HEK293T (cell line): ENCODE results near the gene OSTC.

Experiments used
- CTCF ChIA-PET: fragments of 350-600 bp; formaldehyde crosslinking; extraction: SDS; loops from one replicate; lab custom pipeline; 2021; ENCODE audit warnings: antibody characterized with exemption, inconsistent platforms; lab: Yijun Ruan, JAX
- POLR2A ChIA-PET: fragments of 350-600 bp; formaldehyde crosslinking; extraction: SDS; loops from one replicate; lab custom pipeline; 2020; ENCODE audit warnings: antibody characterized with exemption, inconsistent platforms; lab: Yijun Ruan, JAX
- DNase-seq: peaks from one replicate; pipeline ENCODE4 v3.0.0; 2012; ENCODE audit warnings: mixed read lengths; ENCODE audit errors: extremely low spot score
- ARNT ChIP-seq: fragments of 450-650 bp; IDR thresholded peaks from 2 replicates; pipeline ENCODE4 v1.6.1; 2017; ENCODE audit warnings: mild to moderate bottlenecking
- BHLHE40 ChIP-seq: fragments of 450-650 bp; IDR thresholded peaks from 2 replicates; pipeline ENCODE4 v1.6.1; 2016; ENCODE audit warnings: mild to moderate bottlenecking, moderate library complexity, borderline replicate concordance
- CTBP1 ChIP-seq: fragments of 450-650 bp; IDR thresholded peaks from 2 replicates; pipeline ENCODE4 v1.6.1; 2016; ENCODE audit warnings: borderline replicate concordance
- ELF4 ChIP-seq: fragments of 450-650 bp; IDR thresholded peaks from 2 replicates; pipeline ENCODE4 v1.6.1; 2017; ENCODE audit warnings: antibody characterized with exemption
- FOXA1 ChIP-seq: fragments of 450-650 bp; IDR thresholded peaks from 2 replicates; pipeline ENCODE4 v1.6.1; 2016; ENCODE audit warnings: mild to moderate bottlenecking
- FOXK2 ChIP-seq: fragments of 450-650 bp; IDR thresholded peaks from 2 replicates; pipeline ENCODE4 v1.6.1; 2016; ENCODE audit warnings: mild to moderate bottlenecking
- FOXM1 ChIP-seq: fragments of 450-650 bp; IDR thresholded peaks from 2 replicates; pipeline ENCODE4 v1.6.1; 2017; ENCODE audit warnings: mild to moderate bottlenecking, borderline replicate concordance
- HDGF ChIP-seq: fragments of 450-650 bp; IDR thresholded peaks from 2 replicates; pipeline ENCODE4 v1.6.1; 2017; ENCODE audit warnings: antibody characterized with exemption, borderline replicate concordance
- L3MBTL2 ChIP-seq: fragments of 450-650 bp; conservative IDR thresholded peaks from 2 replicates; pipeline ENCODE4 v1.6.1; 2016; ENCODE audit warnings: mild to moderate bottlenecking
- LEF1 ChIP-seq: fragments of 450-650 bp; IDR thresholded peaks from 2 replicates; pipeline ENCODE4 v1.6.1; 2017; ENCODE audit warnings: mild to moderate bottlenecking, borderline replicate concordance
- NFRKB ChIP-seq: fragments of 450-650 bp; IDR thresholded peaks from 2 replicates; pipeline ENCODE4 v1.6.1; 2016; ENCODE audit warnings: mild to moderate bottlenecking, moderate library complexity
- SP1 ChIP-seq: fragments of 450-650 bp; IDR thresholded peaks from 2 replicates; pipeline ENCODE4 v1.6.1; 2017
- SUZ12 ChIP-seq: fragments of 450-650 bp; IDR thresholded peaks from 2 replicates; pipeline ENCODE4 v1.6.1; 2016; ENCODE audit warnings: mild to moderate bottlenecking
- TARDBP ChIP-seq: fragments of 450-650 bp; IDR thresholded peaks from 2 replicates; pipeline ENCODE4 v1.6.1; 2016
- ZNF384 ChIP-seq: fragments of 450-650 bp; IDR thresholded peaks from 2 replicates; pipeline ENCODE4 v1.6.1; 2016
- TF ChIP-seq, protein P1 (sequence below): fragments of 450-650 bp; IDR thresholded peaks from 2 replicates; pipeline ENCODE4 v1.6.1; 2016

Gene OSTC

DNA sequence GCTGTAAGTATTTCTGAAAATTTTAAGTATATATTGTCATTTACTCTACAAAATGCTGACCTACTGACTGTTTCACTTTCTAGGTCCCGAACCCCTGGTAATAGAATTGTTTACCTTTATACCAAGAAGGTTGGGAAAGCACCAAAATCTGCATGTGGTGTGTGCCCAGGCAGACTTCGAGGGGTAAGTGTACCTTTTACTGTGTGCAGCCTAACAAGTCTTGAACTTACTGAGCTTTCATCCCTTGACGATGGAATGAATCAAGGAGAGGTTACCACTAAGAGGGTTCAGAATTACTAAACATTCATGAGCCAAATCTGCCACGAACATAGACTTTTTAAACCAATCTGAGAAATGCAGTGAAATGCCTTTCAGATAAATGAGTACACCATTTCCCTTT is 28.4 kb upstream of the OSTC start:
- TF ChIP-seq SP1 (no peak), FOXM1 (no peak), BHLHE40 (no peak), ZNF384 (no peak), FOXK2 (no peak), SUZ12 (no peak)
- ChIA-PET POLR2A (interaction anchor here (1.2 kb wide), 1 partner anchor 10 kb away, joined by 3 read pairs; no protein-coding TSS in a partner anchor), CTCF (no interaction called here)
- no peak for DNase-seq

DNA sequence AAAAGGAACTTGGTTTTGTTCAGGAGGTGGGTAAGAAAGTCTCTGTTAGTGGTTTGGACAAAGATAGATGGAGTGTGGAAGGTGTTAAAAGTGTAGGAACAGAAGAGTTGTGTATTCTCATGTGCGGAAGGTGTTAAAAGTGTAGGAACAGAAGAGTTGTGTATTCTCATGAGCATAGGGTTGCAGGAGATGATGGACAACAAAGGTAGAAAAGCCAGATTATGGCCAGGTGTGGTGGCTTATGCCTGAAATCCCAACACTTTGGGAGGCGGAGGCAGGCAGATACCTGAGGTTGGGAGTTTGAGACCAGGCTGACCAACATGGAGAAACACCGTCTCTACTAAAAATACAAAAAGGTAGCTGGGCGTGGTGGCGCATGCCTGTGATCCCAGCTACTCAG is 27.6 kb upstream of the OSTC start:
- DNase-seq, result no peak
- CTCF ChIA-PET, result no interaction called here
- TF ChIP-seq HDGF (no peak), L3MBTL2 (no peak), SP1 (no peak), LEF1 (no peak), CTBP1 (no peak), ELF4 (no peak), TARDBP (no peak), BHLHE40 (no peak), FOXK2 (no peak), FOXA1 (no peak), ZNF384 (no peak), FOXM1 (no peak), NFRKB (no peak), SUZ12 (no peak), ARNT (no peak)
- TF ChIP-seq, protein P1, sequence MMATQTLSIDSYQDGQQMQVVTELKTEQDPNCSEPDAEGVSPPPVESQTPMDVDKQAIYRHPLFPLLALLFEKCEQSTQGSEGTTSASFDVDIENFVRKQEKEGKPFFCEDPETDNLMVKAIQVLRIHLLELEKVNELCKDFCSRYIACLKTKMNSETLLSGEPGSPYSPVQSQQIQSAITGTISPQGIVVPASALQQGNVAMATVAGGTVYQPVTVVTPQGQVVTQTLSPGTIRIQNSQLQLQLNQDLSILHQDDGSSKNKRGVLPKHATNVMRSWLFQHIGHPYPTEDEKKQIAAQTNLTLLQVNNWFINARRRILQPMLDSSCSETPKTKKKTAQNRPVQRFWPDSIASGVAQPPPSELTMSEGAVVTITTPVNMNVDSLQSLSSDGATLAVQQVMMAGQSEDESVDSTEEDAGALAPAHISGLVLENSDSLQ, result no peak
- POLR2A ChIA-PET, result no interaction called here

- DNase-seq, result no peak
Observed at GRCh38 chr4:108624263-108625056, 25.9 kb upstream of the OSTC start.

GRCh38 chr4:108626056-108626455 is 24.3 kb upstream of the OSTC start:
- POLR2A ChIA-PET, result no interaction called here
- no peak for TF ChIP-seq SUZ12
- TF ChIP-seq NFRKB, result no peak
- no peak for TF ChIP-seq L3MBTL2
- no peak for TF ChIP-seq ZNF384
- TF ChIP-seq CTBP1, result no peak
- TF ChIP-seq FOXM1, result no peak
- TF ChIP-seq BHLHE40, result no peak
- no peak for TF ChIP-seq ELF4
- no peak for TF ChIP-seq HDGF
- no peak for TF ChIP-seq LEF1
- TF ChIP-seq, protein P1, result no peak
- TF ChIP-seq FOXA1, result no peak
- no peak for TF ChIP-seq SP1
- CTCF ChIA-PET, result no interaction called here
- no peak for DNase-seq

More at GRCh38 chr4:108624263-108625056, 25.9 kb upstream of the OSTC start:
- CTCF ChIA-PET, result no interaction called here
- TF ChIP-seq L3MBTL2, result no peak
- POLR2A ChIA-PET, result no interaction called here

- CTCF ChIA-PET, result interaction anchor here (0.6 kb wide), 1 partner anchor 93 kb away, joined by 4 read pairs; no protein-coding TSS in a partner anchor
- POLR2A ChIA-PET, result no interaction called here
- TF ChIP-seq BHLHE40, result no peak
- TF ChIP-seq SUZ12, result no peak
- no peak for TF ChIP-seq SP1
- no peak for TF ChIP-seq TARDBP
- TF ChIP-seq LEF1, result no peak
- TF ChIP-seq CTBP1, result no peak
- TF ChIP-seq ARNT, result no peak
- no peak for TF ChIP-seq ZNF384
- no peak for TF ChIP-seq HDGF
- TF ChIP-seq NFRKB, result no peak
- no peak for TF ChIP-seq FOXA1
- TF ChIP-seq, protein P1, result no peak
- TF ChIP-seq FOXK2, result no peak
- TF ChIP-seq L3MBTL2, result no peak
- no peak for TF ChIP-seq FOXM1
- no peak for TF ChIP-seq ELF4
- no peak for DNase-seq
Observed at GRCh38 chr4:108628411-108628810, 22.0 kb upstream of the OSTC start.

DNA sequence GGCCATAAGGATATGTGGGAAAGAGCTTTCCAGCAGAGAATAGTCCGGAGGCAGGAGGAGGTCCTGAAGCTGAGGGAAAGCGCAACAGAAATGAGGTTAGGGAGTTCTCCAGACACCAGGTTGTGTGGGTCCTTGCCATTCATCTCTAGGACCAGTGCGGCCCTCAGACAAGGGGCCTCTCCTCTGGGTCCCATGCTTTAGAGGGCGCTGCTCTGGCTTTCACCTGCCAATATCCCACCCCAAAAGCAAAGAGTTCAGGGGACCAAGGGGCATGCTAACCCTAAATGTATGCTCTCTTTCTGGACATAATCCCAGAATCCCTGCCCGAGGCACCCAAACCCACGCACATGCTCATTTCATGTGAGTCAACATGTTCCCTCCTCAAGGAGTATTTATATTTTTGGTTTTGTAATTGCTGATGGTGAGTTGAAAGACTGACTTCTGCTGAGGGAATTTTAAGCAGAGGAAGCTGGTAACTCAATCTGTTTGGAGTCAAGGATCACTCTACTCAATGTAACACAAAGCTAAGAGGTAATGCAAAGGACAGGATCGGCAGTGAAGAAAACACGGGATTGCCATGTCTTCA is 15.2 kb upstream of the OSTC start:
- no peak for DNase-seq
- no peak for TF ChIP-seq CTBP1
- no peak for TF ChIP-seq ELF4
- TF ChIP-seq SP1, result no peak
- no peak for TF ChIP-seq FOXM1
- TF ChIP-seq SUZ12, result no peak
- no peak for TF ChIP-seq HDGF
- TF ChIP-seq FOXA1, result no peak
- no peak for TF ChIP-seq L3MBTL2
- CTCF ChIA-PET, result interaction anchor here (1.6 kb wide), 1 partner anchor 15 kb away, joined by 4 read pairs; the partner anchor contains the start of gene OSTC
- POLR2A ChIA-PET, result interaction anchor here (3.1 kb wide), 1 partner anchor 15 kb away, joined by 10 read pairs; the partner anchor contains the start of gene OSTC
